Fibroblast of lung (primary cell): Measurements from ENCODE around the gene ATF4.

Source experiments
- CTCF ChIP-seq, 2 donors: IDR thresholded peaks in 1 of 2; conservative IDR thresholded peaks in 1 of 2; 1 replicate in 1 of 2; 2 replicates in 1 of 2; pipeline ENCODE4 v1.5.1; 2011 to 2012; ENCODE audit warnings: low read length in 2 of 2, control low read depth in 1 of 2, inconsistent platforms in 1 of 2, low read depth in 1 of 2, mild to moderate bottlenecking in 1 of 2
- EZH2 ChIP-seq: IDR thresholded peaks from 2 replicates; pipeline ENCODE4 v1.5.1; 2012; ENCODE audit warnings: low read length, control low read depth, mild to moderate bottlenecking; ENCODE audit errors: missing control alignments

GRCh38 chr22:39489094-39490068, 31.0 kb upstream of the ATF4 start:
- TF ChIP-seq CTCF (conservative IDR thresholded peaks at IDR 0.05 in 1 of 2, IDR thresholded peaks at IDR 0.05 in 1 of 2; ENCODE audit: low read depth in 1 of 2, low read length in 2 of 2), result no peak
- TF ChIP-seq EZH2, result no peak
